AG04450 (cell line): Measurements from ENCODE around the gene ATF3. TPM values are rescaled to one million over a fixed set of nuclear protein-coding genes. Genes with fewer than 3 reads are reported as not detected.

Source experiments
- CTCF ChIA-PET: fragments of 300-600, 350-600 bp; formaldehyde crosslinking; extraction: SDS; loops from one replicate; lab custom pipeline; 2022; ENCODE audit warnings: antibody characterized with exemption, inconsistent platforms; lab: Charles Lee
- POLR2A ChIA-PET: fragments of 350-600 bp; formaldehyde crosslinking; extraction: SDS; loops from one replicate; lab custom pipeline; 2021; ENCODE audit warnings: antibody characterized with exemption, inconsistent platforms; lab: Yijun Ruan, JAX
- DNase-seq: peaks from one replicate; pipeline ENCODE4 v3.0.0-alpha.2; 2011; ENCODE audit warnings: low read depth, low spot score
- H3K27ac ChIP-seq: one replicate; pipeline ENCODE4 v1.5.1; 2012; ENCODE audit warnings: low read depth, low read length, control low read depth
- H3K27me3 ChIP-seq: one replicate; pipeline ENCODE4 v1.6.0; 2012; ENCODE audit warnings: low read length; ENCODE audit not compliant: control insufficient read depth, insufficient read depth
- H3K4me3 ChIP-seq: 2 replicates; pipeline ENCODE4 v1.5.1; 2011; ENCODE audit warnings: mild to moderate bottlenecking, low read depth, low read length, control low read depth
- H3K9me3 ChIP-seq: 2 replicates; pipeline ENCODE4 v1.5.1; 2012; ENCODE audit warnings: low read length; ENCODE audit not compliant: control insufficient read depth, insufficient read depth
- polyA plus RNA-seq: library from polyadenylated mRNA; depleted of rRNA; stranded (reverse); fragments of >200 nt; gene quantifications from 2 replicates; pipeline ENCODE4 v1.2.3, GENCODE V29; 2011
- TF ChIP-seq, protein P1 (sequence below): IDR thresholded peaks from 2 replicates; pipeline ENCODE4 v1.5.1; 2011; ENCODE audit warnings: low read depth, low read length, control low read depth, inconsistent platforms

Gene ATF3
- polyA plus RNA-seq, 1 experiment: 5.5 TPM

DNA sequence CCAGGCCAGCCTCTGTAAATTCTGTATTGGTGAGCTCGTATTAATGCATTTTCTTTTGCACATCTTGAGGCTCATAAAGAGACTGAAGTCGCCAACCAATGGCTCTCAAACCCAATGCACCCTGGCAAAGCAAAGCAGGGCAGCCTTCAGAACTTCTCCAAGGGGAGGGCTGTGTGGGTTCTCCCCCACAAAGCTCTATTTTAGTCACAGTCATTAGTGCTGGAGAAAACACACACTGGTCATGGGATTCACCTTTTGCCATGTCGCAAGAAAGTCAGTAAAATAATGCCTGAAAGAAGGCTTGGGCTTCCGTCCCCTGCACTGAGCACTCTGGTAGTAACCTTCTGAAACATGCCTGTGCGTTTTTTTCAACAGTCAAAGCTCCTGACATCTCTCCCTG lies 26.3 kb upstream of the ATF3 start:
- CTCF ChIA-PET: interaction anchor here (1.1 to 1.8 kb wide), 3 partner anchors 15 to 200 kb away, joined by 3 to 7 read pairs (median 4); no protein-coding TSS in a partner anchor
- Histone ChIP-seq H3K27me3 (peaks cover 17% of the 10 kb centered on the region), H3K9me3 (no peaks in the 10 kb centered on the region; the same call in 1 of the 2 replicates), H3K4me3 (no peak overlapping the region), H3K27ac (no peak overlapping the region)
- TF ChIP-seq, protein P1, sequence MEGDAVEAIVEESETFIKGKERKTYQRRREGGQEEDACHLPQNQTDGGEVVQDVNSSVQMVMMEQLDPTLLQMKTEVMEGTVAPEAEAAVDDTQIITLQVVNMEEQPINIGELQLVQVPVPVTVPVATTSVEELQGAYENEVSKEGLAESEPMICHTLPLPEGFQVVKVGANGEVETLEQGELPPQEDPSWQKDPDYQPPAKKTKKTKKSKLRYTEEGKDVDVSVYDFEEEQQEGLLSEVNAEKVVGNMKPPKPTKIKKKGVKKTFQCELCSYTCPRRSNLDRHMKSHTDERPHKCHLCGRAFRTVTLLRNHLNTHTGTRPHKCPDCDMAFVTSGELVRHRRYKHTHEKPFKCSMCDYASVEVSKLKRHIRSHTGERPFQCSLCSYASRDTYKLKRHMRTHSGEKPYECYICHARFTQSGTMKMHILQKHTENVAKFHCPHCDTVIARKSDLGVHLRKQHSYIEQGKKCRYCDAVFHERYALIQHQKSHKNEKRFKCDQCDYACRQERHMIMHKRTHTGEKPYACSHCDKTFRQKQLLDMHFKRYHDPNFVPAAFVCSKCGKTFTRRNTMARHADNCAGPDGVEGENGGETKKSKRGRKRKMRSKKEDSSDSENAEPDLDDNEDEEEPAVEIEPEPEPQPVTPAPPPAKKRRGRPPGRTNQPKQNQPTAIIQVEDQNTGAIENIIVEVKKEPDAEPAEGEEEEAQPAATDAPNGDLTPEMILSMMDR: no peak
- POLR2A ChIA-PET: no interaction called here
- no peak for DNase-seq

DNA sequence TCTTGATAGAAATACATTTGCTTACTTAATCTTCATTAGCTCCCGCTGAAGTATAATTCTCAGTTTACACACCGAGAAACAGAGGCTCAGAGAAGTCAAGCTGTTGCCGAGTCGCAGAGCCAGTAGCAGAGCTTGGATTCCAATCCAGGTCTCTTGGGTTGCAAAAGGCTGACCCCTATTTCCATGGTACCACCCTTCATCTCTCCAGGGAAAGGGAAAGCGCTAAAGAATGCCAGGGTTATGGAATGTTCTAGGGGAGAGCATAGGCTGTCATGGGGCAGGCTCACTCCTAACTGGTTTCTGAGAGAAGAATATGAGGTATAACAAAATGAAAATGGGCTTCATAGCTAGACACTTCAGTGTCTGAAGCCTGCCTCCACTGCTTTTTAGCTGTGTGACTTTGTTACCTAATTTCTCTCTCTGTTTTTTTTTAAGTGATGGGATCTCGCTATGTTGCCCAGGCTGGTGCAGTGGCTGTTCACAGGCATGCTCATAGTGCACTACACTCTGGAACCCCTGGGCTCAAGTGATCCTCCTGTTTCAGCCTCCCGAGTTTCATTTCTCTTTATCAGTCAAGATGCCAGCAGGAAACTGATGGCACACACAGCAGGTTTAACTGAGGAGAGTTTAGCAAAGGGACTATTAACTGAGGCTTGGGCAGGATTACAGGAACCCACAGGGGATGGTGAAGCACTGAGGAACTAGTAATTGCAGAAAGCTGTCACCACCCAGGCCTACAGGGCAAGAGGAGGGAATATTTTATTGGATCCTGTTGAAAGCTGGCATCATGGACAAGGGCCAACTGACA lies 25.5 kb upstream of the ATF3 start:
- no peak overlapping the region for H3K4me3 ChIP-seq
- H3K27ac ChIP-seq: no peak overlapping the region
- DNase-seq: no peak
- POLR2A ChIA-PET: interaction anchor here (0.6 kb wide), 1 partner anchor 25 kb away, joined by 3 read pairs; the partner anchor contains the start of gene ATF3
- H3K27me3 ChIP-seq: peaks cover 17% of the 10 kb centered on the region
- CTCF ChIA-PET: interaction anchor here (0.9 to 1.8 kb wide), 4 partner anchors 14 to 199 kb away, joined by 3 to 7 read pairs (median 4); no protein-coding TSS in a partner anchor
- TF ChIP-seq, protein P1: no peak
- H3K9me3 ChIP-seq: no peaks in the 10 kb centered on the region; the same call in 1 of the 2 replicates

DNA sequence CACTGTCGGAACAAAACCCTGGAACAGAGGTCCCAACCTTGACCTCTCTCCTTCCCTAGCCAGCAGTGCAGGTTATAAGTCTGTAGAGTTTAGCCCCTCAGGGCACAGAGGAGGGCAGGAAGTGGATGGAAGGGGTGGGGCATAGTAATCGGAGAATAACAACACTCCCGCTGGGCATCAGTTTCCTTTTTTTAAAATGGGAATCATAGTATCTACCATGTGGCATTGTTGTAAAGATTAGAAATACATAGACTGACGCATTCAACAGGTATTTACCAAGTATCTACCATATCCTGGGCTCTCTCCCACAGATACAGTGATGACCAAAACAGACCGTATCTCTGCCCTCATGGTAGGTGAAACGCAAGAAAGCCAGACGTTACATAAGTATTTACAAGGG lies 24.9 kb upstream of the ATF3 start:
- no peaks in the 10 kb centered on the region; the same call in 1 of the 2 replicates for H3K9me3 ChIP-seq
- CTCF ChIA-PET: interaction anchor here (0.9 to 1.8 kb wide), 2 partner anchors 13 to 82 kb away, joined by 3 to 7 read pairs; no protein-coding TSS in a partner anchor
- TF ChIP-seq, protein P1: no peak
- no peak overlapping the region for H3K27ac ChIP-seq
- H3K4me3 ChIP-seq: no peak overlapping the region
- H3K27me3 ChIP-seq: peaks cover 18% of the 10 kb centered on the region
- DNase-seq: no peak
- POLR2A ChIA-PET: interaction anchor here (0.6 kb wide), 1 partner anchor 25 kb away, joined by 3 read pairs; the partner anchor contains the start of gene ATF3

DNA sequence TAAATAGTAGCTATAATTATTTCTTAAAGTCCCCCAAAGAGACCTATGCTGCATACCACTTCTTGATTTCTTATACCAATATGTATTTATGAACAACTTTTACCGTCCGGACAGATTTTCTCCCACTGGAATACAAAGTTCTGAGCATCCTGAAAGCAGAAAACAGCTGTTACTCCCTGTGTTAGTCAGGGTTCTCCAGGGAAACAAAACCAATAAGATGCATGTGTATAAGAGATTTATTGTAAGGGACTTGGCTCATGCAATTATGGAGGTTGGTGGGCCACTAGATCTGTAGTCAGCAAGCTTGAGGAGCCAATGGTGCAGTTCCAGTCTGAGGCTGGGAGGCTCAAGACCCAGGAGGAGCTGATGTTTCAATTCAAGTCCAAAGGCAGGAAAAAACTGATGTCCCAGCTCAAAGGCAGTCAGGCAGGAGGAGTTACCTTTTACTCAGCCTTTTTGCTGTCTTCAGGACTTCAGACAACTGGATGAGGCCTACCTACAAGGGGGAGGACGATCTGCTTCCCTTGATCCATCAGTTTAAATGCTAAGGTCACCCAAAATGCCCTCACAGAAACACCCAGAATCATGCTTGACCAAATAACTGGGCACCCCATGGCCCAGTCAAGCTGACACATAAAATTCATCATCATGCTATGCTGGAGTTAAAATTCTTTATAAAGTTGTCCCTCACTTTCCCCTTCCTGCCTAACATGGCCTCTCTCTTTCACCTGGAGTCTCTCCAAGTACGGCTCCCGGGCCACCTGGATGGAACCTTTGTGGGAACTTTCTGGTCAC lies 24.3 kb upstream of the ATF3 start:
- no peak overlapping the region for H3K27ac ChIP-seq
- DNase-seq: no peak
- H3K9me3 ChIP-seq: no peaks in the 10 kb centered on the region; the same call in 1 of the 2 replicates
- ChIA-PET CTCF (interaction anchor here (0.9 kb wide), 1 partner anchor 13 kb away, joined by 3 read pairs; no protein-coding TSS in a partner anchor), POLR2A (no interaction called here)
- TF ChIP-seq, protein P1: no peak
- peaks cover 21% of the 10 kb centered on the region for H3K27me3 ChIP-seq
- no peak overlapping the region for H3K4me3 ChIP-seq
